ENCODE measurements around the gene NEK7. TPM values are rescaled to one million over a fixed set of nuclear protein-coding genes. Genes with fewer than 3 reads are reported as not detected.

The NEK7 gene
- total and polyA plus RNA-seq, 9 of the 15 experiments (the other 6 are each of a cell fraction or from before 2014, with no cell fraction given): 8.5 to 37.3 (median 27.7) TPM

GRCh38 chr1:198156111-198156744 is 570 bp upstream of the NEK7 start (continued):
- TF ChIP-seq REST (IDR thresholded peaks at IDR 0.05; ENCODE audit: borderline replicate concordance) (peak; percentile 61), REST (CRISPR knock-in tag; IDR thresholded peaks at IDR 0.05; ENCODE audit: low read depth) (no peak), ATF7 (IDR thresholded peaks at IDR 0.05) (no peak), SRSF9 (IDR thresholded peaks at IDR 0.05; ENCODE audit: borderline replicate concordance, low read depth, low read length) (no peak), ZNF507 (tag; conservative IDR thresholded peaks at IDR 0.05) (no peak), TFE3 (CRISPR knock-in tag; IDR thresholded peaks at IDR 0.05) (no peak), SMAD2 (IDR thresholded peaks at IDR 0.05; ENCODE audit: low read depth, low read length) (no peak), COPS2 (conservative IDR thresholded peaks at IDR 0.05) (no peak), SIX5 (IDR thresholded peaks at IDR 0.05; ENCODE audit: borderline replicate concordance in 1 of 2, insufficient read depth in 1 of 2, low read depth in 1 of 2, low read length in 2 of 2) (no peak), STAT5A (IDR thresholded peaks at IDR 0.05; ENCODE audit: borderline replicate concordance, low read length) (0 out of 2 replicates have a peak, but pooled peaks have one; percentile 9), CHD4 (IDR thresholded peaks at IDR 0.05; ENCODE audit: insufficient read depth, insufficient replicate concordance, low read depth, low read length, poor library complexity, severe bottlenecking) (no peak), ELK3 (CRISPR knock-in tag; IDR thresholded peaks at IDR 0.05) (no peak), ZKSCAN1 (IDR thresholded peaks at IDR 0.05; ENCODE audit: low read depth, low read length) (no peak), ZNF280B (CRISPR knock-in tag; IDR thresholded peaks at IDR 0.05) (no peak)
